GM23338 (cell line): ENCODE measurements around the gene CATSPERD. TPM values are rescaled to one million over a fixed set of nuclear protein-coding genes. Genes with fewer than 3 reads are reported as not detected.

Experiments used
- ATAC-seq: fragments of 200-7000 bp; cut with Tn5 transposase; 3 replicates; pipeline ENCODE4 v1.9.1; 2020
- DNase-seq: peaks from one replicate; pipeline ENCODE4 v3.0.0-alpha.2; 2015; ENCODE audit warnings: low spot score
- H2AFZ ChIP-seq: fragments of 200-600 bp; sonication (generic); 2 replicates; pipeline ENCODE4 v1.8.0; 2016; ENCODE audit warnings: antibody characterized with exemption, mild to moderate bottlenecking, moderate library complexity
- H3F3A ChIP-seq: fragments of 200-600 bp; sonication (generic); replicated peaks from 2 replicates; pipeline ENCODE4 v1.8.0; 2017; ENCODE audit warnings: antibody characterized with exemption, mixed run types, low read depth
- H3K27ac ChIP-seq: fragments of 200-600 bp; sonication (generic); 2 replicates; pipeline ENCODE4 v1.6.1; 2016; ENCODE audit warnings: low read depth
- H3K27me3 ChIP-seq: fragments of 200-600 bp; sonication (generic); 2 replicates; pipeline ENCODE4 v1.8.0; 2016; ENCODE audit warnings: mild to moderate bottlenecking, mixed run types, moderate library complexity; ENCODE audit not compliant: insufficient read depth
- H3K36me3 ChIP-seq: fragments of 200-600 bp; sonication (generic); 2 replicates; pipeline ENCODE4 v1.8.0; 2016; ENCODE audit warnings: mild to moderate bottlenecking; ENCODE audit not compliant: insufficient read depth
- H3K4me1 ChIP-seq: fragments of 200-600 bp; sonication (generic); 2 replicates; pipeline ENCODE4 v1.8.0; 2016; ENCODE audit warnings: mild to moderate bottlenecking, moderate library complexity; ENCODE audit not compliant: insufficient read depth
- H3K4me2 ChIP-seq: fragments of 200-600 bp; sonication (generic); 2 replicates; pipeline ENCODE4 v1.7.1; 2017; ENCODE audit warnings: mixed run types
- H3K4me3 ChIP-seq: fragments of 200-600 bp; sonication (generic); 2 replicates; pipeline ENCODE4 v1.6.1; 2016; ENCODE audit warnings: mixed run types
- H3K79me2 ChIP-seq: fragments of 200-600 bp; sonication (generic); replicated peaks from 2 replicates; pipeline ENCODE4 v1.8.0; 2017; ENCODE audit warnings: mild to moderate bottlenecking; ENCODE audit not compliant: insufficient read depth
- H3K9me2 ChIP-seq: fragments of 200-600 bp; sonication (generic); 2 replicates; pipeline ENCODE4 v1.8.0; 2017; ENCODE audit not compliant: insufficient read depth
- H4K20me1 ChIP-seq: fragments of 200-600 bp; sonication (generic); replicated peaks from 2 replicates; pipeline ENCODE4 v1.8.0; 2017; ENCODE audit warnings: mild to moderate bottlenecking; ENCODE audit not compliant: insufficient read depth
- H3K27ac Mint-ChIP-seq: 2 replicates; pipeline ENCODE4 v1.8.0; 2020; ENCODE audit warnings: inconsistent platforms, mild to moderate bottlenecking, moderate library complexity, mixed read lengths
- H3K27me3 Mint-ChIP-seq: 3 replicates; pipeline ENCODE4 v1.8.0; 2022; ENCODE audit warnings: low read depth, mild to moderate bottlenecking, moderate library complexity, mixed read lengths, inconsistent platforms; ENCODE audit not compliant: insufficient read depth, poor library complexity
- H3K36me3 Mint-ChIP-seq: 3 replicates; pipeline ENCODE4 v1.8.0; 2021; ENCODE audit warnings: low read depth, mild to moderate bottlenecking, inconsistent platforms, moderate library complexity, mixed read lengths
- H3K4me1 Mint-ChIP-seq: 3 replicates; pipeline ENCODE4 v1.8.0; 2020; ENCODE audit warnings: mild to moderate bottlenecking, inconsistent platforms, mixed read lengths
- H3K4me3 Mint-ChIP-seq: 3 replicates; pipeline ENCODE4 v1.8.0; 2021; ENCODE audit warnings: moderate library complexity, mild to moderate bottlenecking, inconsistent platforms, mixed read lengths
- H3K9me3 Mint-ChIP-seq: 3 replicates; pipeline ENCODE4 v1.8.0; 2020; ENCODE audit warnings: moderate library complexity, mild to moderate bottlenecking, inconsistent platforms, mixed read lengths
- CREB1 ChIP-seq: fragments of 250-450 bp; sonication (Bioruptor Pico); IDR thresholded peaks from 2 replicates; pipeline ENCODE4 v1.5.0; 2020; ENCODE audit warnings: low read depth, mild to moderate bottlenecking, moderate library complexity
- EZH2 ChIP-seq: fragments of 200-600 bp; sonication (generic); IDR thresholded peaks from one replicate; pipeline ENCODE4 v1.8.0; 2017; ENCODE audit warnings: antibody characterized with exemption, mild to moderate bottlenecking, low read depth; ENCODE audit not compliant: unreplicated experiment
- EZH2phosphoT487 ChIP-seq: fragments of 200-600 bp; sonication (generic); IDR thresholded peaks from one replicate; pipeline ENCODE4 v1.8.1; 2018; ENCODE audit warnings: antibody characterized with exemption; ENCODE audit not compliant: unreplicated experiment
- JUNB ChIP-seq: IDR thresholded peaks from one replicate; pipeline ENCODE4 v1.6.1; 2016; ENCODE audit warnings: antibody characterized with exemption; ENCODE audit not compliant: unreplicated experiment
- NANOG ChIP-seq: IDR thresholded peaks from 2 replicates; pipeline ENCODE4 v1.6.1; 2016; ENCODE audit warnings: antibody characterized with exemption, borderline replicate concordance
- POLR2AphosphoS5 ChIP-seq: IDR thresholded peaks from 2 replicates; pipeline ENCODE4 v1.6.1; 2016; ENCODE audit warnings: antibody characterized with exemption, low read depth
- STAT1 ChIP-seq: IDR thresholded peaks from one replicate; pipeline ENCODE4 v1.6.1; 2016; ENCODE audit warnings: antibody characterized with exemption; ENCODE audit not compliant: unreplicated experiment
- ZNF114 ChIP-seq: fragments of 250-450 bp; sonication (Bioruptor Pico); IDR thresholded peaks from 2 replicates; pipeline ENCODE4 v1.5.0; 2020; ENCODE audit warnings: mild to moderate bottlenecking, moderate library complexity
- ZNF331 ChIP-seq: fragments of 250-450 bp; sonication (Bioruptor Pico); IDR thresholded peaks from 2 replicates; pipeline ENCODE4 v1.5.0; 2020; ENCODE audit warnings: low read depth, mild to moderate bottlenecking, moderate library complexity
- polyA plus RNA-seq: library from polyadenylated mRNA; unstranded; fragments of >200 nt; fragmentation: Nextera tagmentation; extraction: Ambion mirVana; gene quantifications from 2 replicates; pipeline ENCODE4 v1.2.1, GENCODE V29; 2016
- total RNA-seq: library from RNA; depleted of rRNA; stranded (reverse); fragments of >200 nt; shearing (Covaris generic); gene quantifications from 2 replicates; pipeline ENCODE4 v1.2.3, GENCODE V29; 2014
- TF ChIP-seq, protein P1 (sequence below): IDR thresholded peaks from one replicate; pipeline ENCODE4 v1.6.1; 2018; ENCODE audit warnings: antibody characterized with exemption; ENCODE audit not compliant: unreplicated experiment
- TF ChIP-seq, protein P2 (sequence below): IDR thresholded peaks from 2 replicates; pipeline ENCODE4 v1.6.1; 2016; ENCODE audit warnings: antibody characterized with exemption
- TF ChIP-seq, protein P3 (sequence below), 2 experiments: fragments of 200-600 bp in 1 of 2; sonication (generic) in 1 of 2; conservative IDR thresholded peaks; 2 replicates each; pipeline versions ENCODE4 v1.5.1 to v1.6.1; 2016 to 2017; ENCODE audit warnings: antibody characterized with exemption in 2 of 2, low read depth in 2 of 2, mild to moderate bottlenecking in 2 of 2, moderate library complexity in 1 of 2
- TF ChIP-seq, protein P4 (sequence below): fragments of 250-450 bp; sonication (Bioruptor Pico); IDR thresholded peaks from 2 replicates; pipeline ENCODE4 v1.5.0; 2020; ENCODE audit warnings: mild to moderate bottlenecking, moderate library complexity

Gene CATSPERD
- total and polyA plus RNA-seq, 2 experiments from 2014 or later: 0.17 TPM; not detected in 1

DNA sequence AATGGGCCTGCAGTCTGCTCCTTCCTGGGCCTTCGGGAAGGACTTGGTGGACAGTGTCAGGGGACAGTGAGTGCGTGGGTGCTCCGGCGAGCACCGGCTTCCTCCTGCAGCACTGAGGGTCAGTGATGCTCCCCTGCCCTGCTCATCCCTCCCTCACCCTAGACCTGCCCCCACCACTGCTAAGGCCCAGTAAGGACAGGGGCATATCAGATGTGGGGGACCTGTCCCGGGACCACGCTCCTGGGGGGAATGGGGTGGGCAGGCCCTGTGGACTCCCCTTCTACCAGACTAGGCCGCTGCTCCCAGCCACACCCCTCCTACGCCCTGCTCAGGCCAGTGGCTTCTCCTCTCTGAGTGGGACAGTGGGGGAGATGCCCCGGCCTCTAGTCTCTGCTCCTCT is 43.3 kb upstream of the CATSPERD start:
- Histone ChIP-seq H3F3A (0 out of 2 replicates have a peak, but pooled peaks cover 4% of the 10 kb centered on the region), H3K4me3 (no peak overlapping the region), H3K4me2 (no peak overlapping the region), H3K36me3 (no peaks in the 10 kb centered on the region), H4K20me1 (no peaks in the 10 kb centered on the region; the same call in none of the 2 replicates), H3K4me1 (no peaks in the 10 kb centered on the region; the same call in 1 of the 2 replicates), H3K79me2 (no peaks in the 10 kb centered on the region), H2AFZ (no peak overlapping the region), H3K9me2 (peaks cover 7% of the 10 kb centered on the region), H3K27ac (no peak overlapping the region), H3K27me3 (no peaks in the 10 kb centered on the region)
- H3K4me3 Mint-ChIP-seq: no peak overlapping the region
- DNase-seq (no peak), ATAC-seq (no peak)
- no peaks in the 10 kb centered on the region for H3K9me3 Mint-ChIP-seq
- peaks cover 33% of the 10 kb centered on the region for H3K27me3 Mint-ChIP-seq
- H3K4me1 Mint-ChIP-seq: peaks cover 17% of the 10 kb centered on the region
- TF ChIP-seq CREB1: no peak
- TF ChIP-seq, protein P1, sequence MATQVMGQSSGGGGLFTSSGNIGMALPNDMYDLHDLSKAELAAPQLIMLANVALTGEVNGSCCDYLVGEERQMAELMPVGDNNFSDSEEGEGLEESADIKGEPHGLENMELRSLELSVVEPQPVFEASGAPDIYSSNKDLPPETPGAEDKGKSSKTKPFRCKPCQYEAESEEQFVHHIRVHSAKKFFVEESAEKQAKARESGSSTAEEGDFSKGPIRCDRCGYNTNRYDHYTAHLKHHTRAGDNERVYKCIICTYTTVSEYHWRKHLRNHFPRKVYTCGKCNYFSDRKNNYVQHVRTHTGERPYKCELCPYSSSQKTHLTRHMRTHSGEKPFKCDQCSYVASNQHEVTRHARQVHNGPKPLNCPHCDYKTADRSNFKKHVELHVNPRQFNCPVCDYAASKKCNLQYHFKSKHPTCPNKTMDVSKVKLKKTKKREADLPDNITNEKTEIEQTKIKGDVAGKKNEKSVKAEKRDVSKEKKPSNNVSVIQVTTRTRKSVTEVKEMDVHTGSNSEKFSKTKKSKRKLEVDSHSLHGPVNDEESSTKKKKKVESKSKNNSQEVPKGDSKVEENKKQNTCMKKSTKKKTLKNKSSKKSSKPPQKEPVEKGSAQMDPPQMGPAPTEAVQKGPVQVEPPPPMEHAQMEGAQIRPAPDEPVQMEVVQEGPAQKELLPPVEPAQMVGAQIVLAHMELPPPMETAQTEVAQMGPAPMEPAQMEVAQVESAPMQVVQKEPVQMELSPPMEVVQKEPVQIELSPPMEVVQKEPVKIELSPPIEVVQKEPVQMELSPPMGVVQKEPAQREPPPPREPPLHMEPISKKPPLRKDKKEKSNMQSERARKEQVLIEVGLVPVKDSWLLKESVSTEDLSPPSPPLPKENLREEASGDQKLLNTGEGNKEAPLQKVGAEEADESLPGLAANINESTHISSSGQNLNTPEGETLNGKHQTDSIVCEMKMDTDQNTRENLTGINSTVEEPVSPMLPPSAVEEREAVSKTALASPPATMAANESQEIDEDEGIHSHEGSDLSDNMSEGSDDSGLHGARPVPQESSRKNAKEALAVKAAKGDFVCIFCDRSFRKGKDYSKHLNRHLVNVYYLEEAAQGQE: no peak
- no peak for TF ChIP-seq NANOG
- TF ChIP-seq POLR2AphosphoS5: no peak
- TF ChIP-seq ZNF331 (CRISPR knock-in tag): no peak
- TF ChIP-seq, protein P2, sequence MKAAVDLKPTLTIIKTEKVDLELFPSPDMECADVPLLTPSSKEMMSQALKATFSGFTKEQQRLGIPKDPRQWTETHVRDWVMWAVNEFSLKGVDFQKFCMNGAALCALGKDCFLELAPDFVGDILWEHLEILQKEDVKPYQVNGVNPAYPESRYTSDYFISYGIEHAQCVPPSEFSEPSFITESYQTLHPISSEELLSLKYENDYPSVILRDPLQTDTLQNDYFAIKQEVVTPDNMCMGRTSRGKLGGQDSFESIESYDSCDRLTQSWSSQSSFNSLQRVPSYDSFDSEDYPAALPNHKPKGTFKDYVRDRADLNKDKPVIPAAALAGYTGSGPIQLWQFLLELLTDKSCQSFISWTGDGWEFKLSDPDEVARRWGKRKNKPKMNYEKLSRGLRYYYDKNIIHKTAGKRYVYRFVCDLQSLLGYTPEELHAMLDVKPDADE: no peak
- no peak for TF ChIP-seq EZH2
- TF ChIP-seq, protein P3, sequence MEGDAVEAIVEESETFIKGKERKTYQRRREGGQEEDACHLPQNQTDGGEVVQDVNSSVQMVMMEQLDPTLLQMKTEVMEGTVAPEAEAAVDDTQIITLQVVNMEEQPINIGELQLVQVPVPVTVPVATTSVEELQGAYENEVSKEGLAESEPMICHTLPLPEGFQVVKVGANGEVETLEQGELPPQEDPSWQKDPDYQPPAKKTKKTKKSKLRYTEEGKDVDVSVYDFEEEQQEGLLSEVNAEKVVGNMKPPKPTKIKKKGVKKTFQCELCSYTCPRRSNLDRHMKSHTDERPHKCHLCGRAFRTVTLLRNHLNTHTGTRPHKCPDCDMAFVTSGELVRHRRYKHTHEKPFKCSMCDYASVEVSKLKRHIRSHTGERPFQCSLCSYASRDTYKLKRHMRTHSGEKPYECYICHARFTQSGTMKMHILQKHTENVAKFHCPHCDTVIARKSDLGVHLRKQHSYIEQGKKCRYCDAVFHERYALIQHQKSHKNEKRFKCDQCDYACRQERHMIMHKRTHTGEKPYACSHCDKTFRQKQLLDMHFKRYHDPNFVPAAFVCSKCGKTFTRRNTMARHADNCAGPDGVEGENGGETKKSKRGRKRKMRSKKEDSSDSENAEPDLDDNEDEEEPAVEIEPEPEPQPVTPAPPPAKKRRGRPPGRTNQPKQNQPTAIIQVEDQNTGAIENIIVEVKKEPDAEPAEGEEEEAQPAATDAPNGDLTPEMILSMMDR (conservative IDR thresholded peaks at IDR 0.05; ENCODE audit: low read depth in 2 of 2): no peak
- no peak for TF ChIP-seq JUNB
- TF ChIP-seq, protein P4, sequence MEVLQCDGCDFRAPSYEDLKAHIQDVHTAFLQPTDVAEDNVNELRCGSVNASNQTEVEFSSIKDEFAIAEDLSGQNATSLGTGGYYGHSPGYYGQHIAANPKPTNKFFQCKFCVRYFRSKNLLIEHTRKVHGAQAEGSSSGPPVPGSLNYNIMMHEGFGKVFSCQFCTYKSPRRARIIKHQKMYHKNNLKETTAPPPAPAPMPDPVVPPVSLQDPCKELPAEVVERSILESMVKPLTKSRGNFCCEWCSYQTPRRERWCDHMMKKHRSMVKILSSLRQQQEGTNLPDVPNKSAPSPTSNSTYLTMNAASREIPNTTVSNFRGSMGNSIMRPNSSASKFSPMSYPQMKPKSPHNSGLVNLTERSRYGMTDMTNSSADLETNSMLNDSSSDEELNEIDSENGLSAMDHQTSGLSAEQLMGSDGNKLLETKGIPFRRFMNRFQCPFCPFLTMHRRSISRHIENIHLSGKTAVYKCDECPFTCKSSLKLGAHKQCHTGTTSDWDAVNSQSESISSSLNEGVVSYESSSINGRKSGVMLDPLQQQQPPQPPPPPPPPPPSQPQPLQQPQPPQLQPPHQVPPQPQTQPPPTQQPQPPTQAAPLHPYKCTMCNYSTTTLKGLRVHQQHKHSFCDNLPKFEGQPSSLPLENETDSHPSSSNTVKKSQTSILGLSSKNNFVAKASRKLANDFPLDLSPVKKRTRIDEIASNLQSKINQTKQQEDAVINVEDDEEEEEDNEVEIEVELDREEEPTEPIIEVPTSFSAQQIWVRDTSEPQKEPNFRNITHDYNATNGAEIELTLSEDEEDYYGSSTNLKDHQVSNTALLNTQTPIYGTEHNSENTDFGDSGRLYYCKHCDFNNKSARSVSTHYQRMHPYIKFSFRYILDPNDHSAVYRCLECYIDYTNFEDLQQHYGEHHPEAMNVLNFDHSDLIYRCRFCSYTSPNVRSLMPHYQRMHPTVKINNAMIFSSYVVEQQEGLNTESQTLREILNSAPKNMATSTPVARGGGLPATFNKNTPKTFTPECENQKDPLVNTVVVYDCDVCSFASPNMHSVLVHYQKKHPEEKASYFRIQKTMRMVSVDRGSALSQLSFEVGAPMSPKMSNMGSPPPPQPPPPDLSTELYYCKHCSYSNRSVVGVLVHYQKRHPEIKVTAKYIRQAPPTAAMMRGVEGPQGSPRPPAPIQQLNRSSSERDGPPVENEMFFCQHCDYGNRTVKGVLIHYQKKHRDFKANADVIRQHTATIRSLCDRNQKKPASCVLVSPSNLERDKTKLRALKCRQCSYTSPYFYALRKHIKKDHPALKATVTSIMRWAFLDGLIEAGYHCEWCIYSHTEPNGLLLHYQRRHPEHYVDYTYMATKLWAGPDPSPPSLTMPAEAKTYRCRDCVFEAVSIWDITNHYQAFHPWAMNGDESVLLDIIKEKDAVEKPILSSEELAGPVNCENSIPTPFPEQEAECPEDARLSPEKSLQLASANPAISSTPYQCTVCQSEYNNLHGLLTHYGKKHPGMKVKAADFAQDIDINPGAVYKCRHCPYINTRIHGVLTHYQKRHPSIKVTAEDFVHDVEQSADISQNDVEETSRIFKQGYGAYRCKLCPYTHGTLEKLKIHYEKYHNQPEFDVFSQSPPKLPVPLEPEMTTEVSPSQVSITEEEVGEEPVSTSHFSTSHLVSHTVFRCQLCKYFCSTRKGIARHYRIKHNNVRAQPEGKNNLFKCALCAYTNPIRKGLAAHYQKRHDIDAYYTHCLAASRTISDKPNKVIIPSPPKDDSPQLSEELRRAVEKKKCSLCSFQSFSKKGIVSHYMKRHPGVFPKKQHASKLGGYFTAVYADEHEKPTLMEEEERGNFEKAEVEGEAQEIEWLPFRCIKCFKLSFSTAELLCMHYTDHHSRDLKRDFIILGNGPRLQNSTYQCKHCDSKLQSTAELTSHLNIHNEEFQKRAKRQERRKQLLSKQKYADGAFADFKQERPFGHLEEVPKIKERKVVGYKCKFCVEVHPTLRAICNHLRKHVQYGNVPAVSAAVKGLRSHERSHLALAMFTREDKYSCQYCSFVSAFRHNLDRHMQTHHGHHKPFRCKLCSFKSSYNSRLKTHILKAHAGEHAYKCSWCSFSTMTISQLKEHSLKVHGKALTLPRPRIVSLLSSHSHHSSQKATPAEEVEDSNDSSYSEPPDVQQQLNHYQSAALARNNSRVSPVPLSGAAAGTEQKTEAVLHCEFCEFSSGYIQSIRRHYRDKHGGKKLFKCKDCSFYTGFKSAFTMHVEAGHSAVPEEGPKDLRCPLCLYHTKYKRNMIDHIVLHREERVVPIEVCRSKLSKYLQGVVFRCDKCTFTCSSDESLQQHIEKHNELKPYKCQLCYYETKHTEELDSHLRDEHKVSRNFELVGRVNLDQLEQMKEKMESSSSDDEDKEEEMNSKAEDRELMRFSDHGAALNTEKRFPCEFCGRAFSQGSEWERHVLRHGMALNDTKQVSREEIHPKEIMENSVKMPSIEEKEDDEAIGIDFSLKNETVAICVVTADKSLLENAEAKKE (CRISPR knock-in tag): no peak
- no peak for TF ChIP-seq EZH2phosphoT487
- TF ChIP-seq ZNF114: no peak
- TF ChIP-seq STAT1: no peak
- no peak overlapping the region for H3K27ac Mint-ChIP-seq
- peaks cover 12% of the 10 kb centered on the region for H3K36me3 Mint-ChIP-seq
